Stimulated activated naive CD8-positive, alpha-beta T cell treated with anti-CD3 and anti-CD28 coated beads, Interleukin-15, amount 100 ng/mL, for 72 hours (primary cell): ENCODE measurements around the gene TREX2.

Source experiments
- ATAC-seq: fragments of 150-1000 bp; cut with Tn5 transposase; 2 replicates; pipeline ENCODE4 v1.10.0; 2021; ENCODE audit warnings: mild to moderate bottlenecking, moderate library complexity
- DNase-seq, 2 donors: peaks; one replicate each; pipeline ENCODE4 v3.0.0; 2021 to 2022
- H3K27ac Mint-ChIP-seq, 2 donors: one replicate each; pipeline ENCODE4 v1.8.0; 2022; ENCODE audit warnings: mild to moderate bottlenecking in 2 of 2, mixed read lengths in 2 of 2, moderate library complexity in 2 of 2
- H3K27me3 Mint-ChIP-seq: one replicate; pipeline ENCODE4 v1.8.0; 2022; ENCODE audit warnings: mixed read lengths
- H3K4me1 Mint-ChIP-seq: one replicate; pipeline ENCODE4 v1.8.0; 2022; ENCODE audit warnings: mild to moderate bottlenecking, mixed read lengths
- H3K4me3 Mint-ChIP-seq, 2 donors: one replicate each; pipeline ENCODE4 v1.8.0; 2022; ENCODE audit warnings: mild to moderate bottlenecking in 2 of 2, mixed read lengths in 2 of 2, moderate library complexity in 1 of 2
- H3K9me3 Mint-ChIP-seq, 2 donors: one replicate each; pipeline ENCODE4 v1.8.0; 2022; ENCODE audit warnings: mixed read lengths in 2 of 2

TREX2 gene, protein sequence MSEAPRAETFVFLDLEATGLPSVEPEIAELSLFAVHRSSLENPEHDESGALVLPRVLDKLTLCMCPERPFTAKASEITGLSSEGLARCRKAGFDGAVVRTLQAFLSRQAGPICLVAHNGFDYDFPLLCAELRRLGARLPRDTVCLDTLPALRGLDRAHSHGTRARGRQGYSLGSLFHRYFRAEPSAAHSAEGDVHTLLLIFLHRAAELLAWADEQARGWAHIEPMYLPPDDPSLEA

GRCh38 chrX:153445856-153446635 lies at the start of gene TREX2:
TSS of gene TREX2 (minus strand) at chrX:153446056. CDS start at chrX:153445430, 626 bp downstream.
- Mint-ChIP-seq H3K9me3 (no peaks in the 10 kb centered on the region), H3K4me3 (no peak within 1 kb of the TSS), H3K27me3 (no peaks in the 10 kb centered on the region), H3K4me1 (no peaks in the 10 kb centered on the region), H3K27ac (no peak within 1 kb of the TSS)
- ATAC-seq (no peak), DNase-seq (no peak)

DNA sequence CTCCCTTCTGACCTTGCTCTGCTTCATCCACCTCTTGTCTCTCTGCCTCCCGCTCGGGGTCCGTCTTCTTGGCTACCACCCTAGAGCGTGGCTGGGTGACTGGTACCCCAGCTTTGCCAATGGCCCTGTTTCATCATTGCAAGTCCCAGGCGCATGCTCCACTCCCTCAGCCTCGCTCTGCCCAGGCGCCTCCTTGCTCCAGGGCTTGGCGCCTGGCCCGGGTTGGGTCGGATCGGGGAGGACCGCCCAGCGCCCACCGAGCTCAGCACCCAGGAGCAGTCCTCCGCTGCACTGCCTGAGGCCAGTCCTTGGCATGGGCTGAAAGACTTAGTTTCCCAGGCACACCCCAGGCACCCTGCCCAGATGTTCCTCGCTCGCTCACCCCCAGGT lies 49.5 kb upstream of the TREX2 start:
- Mint-ChIP-seq H3K27me3 (peaks cover 26% of the 10 kb centered on the region), H3K27ac (no peak overlapping the region), H3K4me1 (peaks cover 8% of the 10 kb centered on the region), H3K4me3 (no peak overlapping the region), H3K9me3 (no peaks in the 10 kb centered on the region)
- no peak for ATAC-seq
- no peak for DNase-seq

DNA sequence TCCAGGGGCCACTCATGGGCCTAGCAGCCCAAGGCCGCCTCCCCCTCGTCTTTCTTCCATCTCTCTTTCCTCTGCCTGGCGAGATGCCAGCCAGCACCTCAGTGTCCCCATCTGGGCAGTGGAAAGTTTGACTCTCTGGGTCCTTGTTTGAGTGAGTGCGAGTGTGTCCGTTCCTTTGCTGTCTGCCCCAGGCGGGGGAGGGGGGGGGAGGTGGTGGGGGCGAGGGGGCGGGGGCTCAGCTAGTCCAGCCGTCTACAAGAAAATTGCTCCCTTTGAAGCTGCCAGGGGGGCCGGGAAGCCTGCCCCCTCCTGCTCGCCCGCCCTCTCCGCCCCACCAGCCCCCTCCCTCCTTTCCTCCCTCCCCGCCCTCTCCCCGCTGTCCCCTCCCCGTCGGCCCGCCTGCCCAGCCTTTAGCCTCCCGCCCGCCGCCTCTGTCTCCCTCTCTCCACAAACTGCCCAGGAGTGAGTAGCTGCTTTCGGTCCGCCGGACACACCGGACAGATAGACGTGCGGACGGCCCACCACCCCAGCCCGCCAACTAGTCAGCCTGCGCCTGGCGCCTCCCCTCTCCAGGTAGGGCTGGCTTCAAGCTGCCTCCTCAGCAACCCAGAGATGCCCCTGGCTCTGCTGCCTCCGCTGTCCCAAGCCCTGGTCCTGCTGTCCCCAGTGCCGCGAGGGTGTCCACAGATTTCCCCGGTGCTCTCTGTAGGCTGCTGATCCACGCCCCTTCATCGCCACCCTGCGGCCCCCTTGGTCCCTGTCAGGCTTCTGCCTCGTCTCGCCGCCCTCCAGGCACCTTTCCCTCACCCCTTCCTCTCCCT lies 48.9 kb upstream of the TREX2 start, which contains the start of gene BGN:
Gene BGN, plus strand, starts transcription at position 440 of the 821 bp plus-strand sequence. CDS start 9,652 bp downstream, outside the sequence.
- peaks cover 8% of the 10 kb centered on the region for H3K4me1 Mint-ChIP-seq
- H3K27me3 Mint-ChIP-seq, result peaks cover 26% of the 10 kb centered on the region
- H3K4me3 Mint-ChIP-seq, result no peak within 1 kb of the TSS
- H3K9me3 Mint-ChIP-seq, result no peaks in the 10 kb centered on the region
- ATAC-seq (peak; percentile 51), DNase-seq (peak in 1 of 2 donors; percentile 19)
- H3K27ac Mint-ChIP-seq, result no peak within 1 kb of the TSS

GRCh38 chrX:153494061-153494460 lies 48.2 kb upstream of the TREX2 start:
- no peak for ATAC-seq
- Mint-ChIP-seq H3K9me3 (no peaks in the 10 kb centered on the region), H3K4me1 (peaks cover 8% of the 10 kb centered on the region), H3K27ac (no peak overlapping the region), H3K4me3 (no peak overlapping the region), H3K27me3 (peaks cover 26% of the 10 kb centered on the region)
- DNase-seq, result no peak

- peaks cover 26% of the 10 kb centered on the region for H3K27me3 Mint-ChIP-seq
- no peak for ATAC-seq
- H3K4me3 Mint-ChIP-seq, result no peak overlapping the region
- no peak for DNase-seq
- no peaks in the 10 kb centered on the region for H3K9me3 Mint-ChIP-seq
- H3K27ac Mint-ChIP-seq, result no peak overlapping the region
- H3K4me1 Mint-ChIP-seq, result peaks cover 8% of the 10 kb centered on the region
Observed at GRCh38 chrX:153493085-153493484, 47.2 kb upstream of the TREX2 start.

GRCh38 chrX:153492543-153492942 lies 46.7 kb upstream of the TREX2 start:
- Mint-ChIP-seq H3K27me3 (peaks cover 26% of the 10 kb centered on the region), H3K4me3 (no peak overlapping the region), H3K27ac (no peak overlapping the region), H3K4me1 (peaks cover 8% of the 10 kb centered on the region), H3K9me3 (no peaks in the 10 kb centered on the region)
- DNase-seq (no peak), ATAC-seq (no peak)

GRCh38 chrX:153491918-153492317 lies 46.1 kb upstream of the TREX2 start:
- peaks cover 26% of the 10 kb centered on the region for H3K27me3 Mint-ChIP-seq
- H3K9me3 Mint-ChIP-seq, result no peaks in the 10 kb centered on the region
- ATAC-seq, result no peak
- no peak overlapping the region for H3K4me3 Mint-ChIP-seq
- peaks cover 8% of the 10 kb centered on the region for H3K4me1 Mint-ChIP-seq
- no peak overlapping the region for H3K27ac Mint-ChIP-seq
- no peak for DNase-seq

GRCh38 chrX:153491351-153491914 lies 45.6 kb upstream of the TREX2 start:
- Mint-ChIP-seq H3K9me3 (no peaks in the 10 kb centered on the region), H3K4me1 (peaks cover 8% of the 10 kb centered on the region), H3K27ac (no peak overlapping the region), H3K4me3 (no peak overlapping the region), H3K27me3 (peaks cover 26% of the 10 kb centered on the region)
- ATAC-seq (no peak), DNase-seq (no peak)

DNA sequence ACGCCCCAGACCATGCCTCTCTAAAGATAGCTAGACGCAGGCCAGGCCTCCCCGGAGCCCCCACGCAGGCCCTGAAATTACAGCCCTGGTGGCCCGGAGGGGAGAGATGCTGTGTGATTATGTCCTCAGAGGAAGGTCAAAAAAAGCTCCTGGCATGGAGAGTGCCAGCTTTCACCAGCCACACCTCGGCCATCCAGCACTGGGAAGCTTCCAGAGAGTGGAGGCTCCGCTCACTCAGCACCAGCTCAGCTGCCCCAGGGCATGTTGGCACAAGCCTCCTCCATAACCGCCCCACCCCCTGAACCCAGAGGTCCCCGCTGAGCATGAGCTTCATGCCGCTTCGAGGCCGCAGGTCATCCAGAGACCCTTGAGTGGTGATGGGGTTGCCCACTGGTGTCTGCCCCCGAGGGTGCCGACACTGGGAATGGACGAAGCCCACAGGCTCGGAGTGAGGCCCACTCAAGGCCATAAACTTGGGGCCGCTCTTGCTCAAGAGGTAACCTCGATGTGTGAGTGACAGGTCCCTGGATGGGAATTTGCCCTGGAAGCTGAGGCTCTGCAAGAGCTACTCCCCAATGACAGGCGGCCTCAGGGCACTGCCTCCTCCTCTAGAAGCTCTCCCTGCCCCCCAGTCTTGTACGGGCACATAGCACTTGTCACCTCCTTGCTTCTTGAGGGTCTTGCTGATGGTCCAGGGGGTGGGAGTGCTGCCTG lies 44.5 kb upstream of the TREX2 start:
- Mint-ChIP-seq H3K4me3 (no peak overlapping the region), H3K27ac (no peak overlapping the region), H3K4me1 (peaks cover 6% of the 10 kb centered on the region), H3K27me3 (peaks cover 16% of the 10 kb centered on the region), H3K9me3 (no peaks in the 10 kb centered on the region)
- no peak for DNase-seq
- no peak for ATAC-seq

GRCh38 chrX:153488231-153488914 lies 42.5 kb upstream of the TREX2 start:
- peaks cover under 1% of the 10 kb centered on the region for H3K27me3 Mint-ChIP-seq
- H3K4me3 Mint-ChIP-seq, result no peak overlapping the region
- no peaks in the 10 kb centered on the region for H3K4me1 Mint-ChIP-seq
- H3K27ac Mint-ChIP-seq, result no peak overlapping the region
- no peak for DNase-seq
- no peaks in the 10 kb centered on the region for H3K9me3 Mint-ChIP-seq
- no peak for ATAC-seq

GRCh38 chrX:153487590-153488071 lies 41.8 kb upstream of the TREX2 start:
- Mint-ChIP-seq H3K27ac (no peak overlapping the region), H3K9me3 (no peaks in the 10 kb centered on the region), H3K4me3 (no peak overlapping the region), H3K4me1 (no peaks in the 10 kb centered on the region), H3K27me3 (no peaks in the 10 kb centered on the region)
- ATAC-seq (no peak), DNase-seq (no peak)

DNA sequence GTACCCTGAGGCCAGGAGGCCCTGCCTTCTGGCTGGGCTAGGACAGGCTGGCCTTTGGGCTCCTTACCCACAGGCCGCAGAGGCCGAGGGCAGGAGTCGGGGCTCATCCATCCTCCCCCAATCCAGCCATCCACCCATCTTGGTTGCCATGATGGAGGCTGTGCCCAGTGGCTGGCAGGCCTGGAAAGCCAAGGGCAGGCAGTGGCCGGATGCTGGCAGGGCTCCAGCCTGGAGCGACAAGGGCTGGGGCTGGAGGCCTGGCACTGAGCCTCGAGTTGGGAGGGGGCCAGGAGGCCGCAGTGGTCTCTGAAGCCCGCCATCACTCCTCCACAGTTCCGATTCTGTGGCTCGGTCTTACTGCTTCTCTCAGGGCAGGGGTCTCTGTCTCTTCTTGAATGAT lies 40.3 kb upstream of the TREX2 start:
- Mint-ChIP-seq H3K9me3 (no peaks in the 10 kb centered on the region), H3K27me3 (no peaks in the 10 kb centered on the region), H3K4me3 (no peak overlapping the region), H3K27ac (no peak overlapping the region), H3K4me1 (no peaks in the 10 kb centered on the region)
- DNase-seq (no peak), ATAC-seq (no peak)

DNA sequence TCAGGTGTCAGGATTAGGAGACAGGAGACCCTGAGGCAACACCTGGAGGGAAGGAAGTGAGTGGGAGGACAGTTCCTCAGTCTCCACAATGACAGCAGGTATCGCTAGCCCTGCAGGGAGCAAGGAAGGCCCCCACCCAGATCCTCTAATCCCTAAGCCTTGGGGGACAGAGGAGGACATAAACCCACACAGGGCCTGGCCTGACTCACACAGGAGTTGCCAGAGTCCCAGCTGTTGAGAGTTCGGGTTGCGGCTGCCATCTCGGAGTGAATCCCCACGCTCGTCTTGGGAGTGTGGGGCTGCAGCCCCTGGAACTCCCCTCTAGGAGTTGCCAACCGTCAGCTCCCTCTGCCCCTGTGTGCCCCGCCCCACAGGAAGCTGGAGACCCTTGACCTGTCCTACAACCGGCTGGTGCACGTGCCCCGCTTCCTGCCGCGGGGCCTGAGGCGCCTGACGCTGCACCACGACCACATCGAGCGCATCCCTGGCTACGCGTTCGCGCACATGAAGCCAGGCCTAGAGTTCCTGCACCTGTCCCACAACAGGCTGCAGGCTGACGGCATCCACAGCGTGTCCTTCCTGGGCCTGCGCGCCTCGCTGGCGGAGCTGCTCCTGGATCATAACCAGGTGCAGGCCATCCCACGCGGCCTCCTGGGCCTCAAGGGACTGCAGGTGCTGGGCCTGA lies 39.7 kb upstream of the TREX2 start:
- H3K9me3 Mint-ChIP-seq, result no peaks in the 10 kb centered on the region
- ATAC-seq (no peak), DNase-seq (no peak)
- no peaks in the 10 kb centered on the region for H3K27me3 Mint-ChIP-seq
- no peak overlapping the region for H3K27ac Mint-ChIP-seq
- H3K4me3 Mint-ChIP-seq, result no peak overlapping the region
- H3K4me1 Mint-ChIP-seq, result no peaks in the 10 kb centered on the region

DNA sequence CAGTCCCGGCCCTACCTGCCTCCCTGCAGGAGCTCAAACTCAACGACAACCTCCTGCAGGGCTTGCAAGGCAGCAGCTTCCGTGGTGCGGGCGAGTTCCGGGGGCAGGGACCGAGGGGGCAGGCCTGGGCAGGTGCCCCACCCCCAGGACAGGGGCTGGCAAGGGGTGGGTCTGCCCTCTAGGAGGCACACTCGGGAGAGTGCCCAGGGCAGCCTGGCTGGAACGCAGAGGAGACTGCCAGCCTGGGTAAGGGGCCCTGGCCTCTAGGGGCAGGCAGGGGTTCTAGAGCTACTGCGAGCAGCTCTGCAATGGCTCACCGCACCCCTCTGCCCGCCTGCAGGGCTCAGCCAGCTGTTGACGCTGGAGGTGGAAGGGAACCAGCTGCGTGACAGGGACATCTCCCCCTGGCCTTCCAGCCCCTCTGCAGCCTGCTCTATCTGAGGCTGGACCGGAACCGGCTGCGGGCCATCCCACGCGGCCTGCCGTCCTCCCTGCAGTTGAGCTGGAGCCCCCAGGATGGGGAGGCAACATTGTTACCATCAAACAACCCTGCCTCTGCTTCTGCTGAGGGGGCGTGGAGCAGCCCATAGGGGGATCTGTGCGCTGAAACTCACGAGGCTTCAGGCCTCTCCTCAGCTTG lies 36.6 kb upstream of the TREX2 start:
- ATAC-seq, result no peak
- Mint-ChIP-seq H3K9me3 (no peaks in the 10 kb centered on the region), H3K27me3 (no peaks in the 10 kb centered on the region), H3K4me1 (no peaks in the 10 kb centered on the region), H3K27ac (no peak overlapping the region), H3K4me3 (no peak overlapping the region)
- DNase-seq, result no peak
